Measurements from ENCODE around the gene SOX9.

DNA sequence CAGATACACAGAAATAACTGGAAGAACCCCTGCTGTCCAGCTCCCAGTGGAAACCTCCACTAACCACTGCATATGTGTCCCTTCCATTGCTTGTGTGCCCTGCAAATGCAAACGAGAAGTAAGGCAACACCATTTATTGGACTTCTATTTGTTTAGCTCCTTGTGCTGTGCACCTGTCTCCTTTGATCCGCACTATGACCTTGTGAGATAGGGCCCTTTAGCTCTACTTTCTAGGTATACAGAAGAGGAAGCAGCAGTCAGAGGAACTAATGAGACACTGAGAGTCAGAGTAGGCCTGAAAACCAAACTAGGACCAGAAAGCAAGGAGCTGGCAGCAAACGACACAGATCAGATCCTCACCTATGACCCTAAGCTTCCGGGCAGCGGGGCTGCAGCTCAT lies 22.4 kb downstream of the SOX9 start:
- no peak for TF ChIP-seq PPARA (CRISPR knock-in tag; IDR thresholded peaks at IDR 0.05; ENCODE audit: borderline replicate concordance)
- no peak for TF ChIP-seq CSDC2 (CRISPR knock-in tag; IDR thresholded peaks at IDR 0.05)

All from SK-N-SH treated with all-trans-retinoic acid at 6 μM for 48 hours (cell line).